Cardiac fibroblast (primary cell): ENCODE data around the gene PRRG1.

Source experiments
- DNase-seq, 2 donors: peaks; one replicate each; pipeline versions ENCODE4 v3.0.0 to v3.0.0-alpha.2; 2010; ENCODE audit warnings: low read depth in 2 of 2
- H3K4me3 ChIP-seq, 2 donors: replicated peaks in 1 of 2; 1 replicate in 1 of 2; 2 replicates in 1 of 2; pipeline ENCODE4 v1.5.1; 2011; ENCODE audit warnings: low read depth in 2 of 2, low read length in 2 of 2, mild to moderate bottlenecking in 2 of 2, moderate library complexity in 1 of 2
- CTCF ChIP-seq: IDR thresholded peaks from one replicate; pipeline ENCODE4 v1.5.1; 2011; ENCODE audit warnings: low read depth, mild to moderate bottlenecking, low read length, inconsistent platforms

Gene PRRG1

GRCh38 chrX:37331546-37331945, 17.6 kb upstream of the PRRG1 start:
- TF ChIP-seq CTCF, result no peak

GRCh38 chrX:37332055-37332454, 17.1 kb upstream of the PRRG1 start:
- DNase-seq, result no peak
- no peak for TF ChIP-seq CTCF
- no peak overlapping the region for H3K4me3 ChIP-seq

More at GRCh38 chrX:37331546-37331945, 17.6 kb upstream of the PRRG1 start:
- no peak for DNase-seq
- no peak overlapping the region for H3K4me3 ChIP-seq

GRCh38 chrX:37332987-37333658, 16.0 kb upstream of the PRRG1 start:
- DNase-seq, result no peak
- no peak overlapping the region for H3K4me3 ChIP-seq
- TF ChIP-seq CTCF, result no peak

- no peak for TF ChIP-seq CTCF
- no peak overlapping the region for H3K4me3 ChIP-seq
- peak; percentile 68 to 78 for DNase-seq
These were observed 1.7 kb upstream of the PRRG1 start for GRCh38 chrX:37347420-37347819.

GRCh38 chrX:37348231-37348970, 763 bp upstream of the PRRG1 start:
- H3K4me3 ChIP-seq, result peak overlapping the region; percentile 25 to 55
- DNase-seq, result peak; percentile 18 to 24
- no peak for TF ChIP-seq CTCF

GRCh38 chrX:37348971-37349220, 268 bp upstream of the PRRG1 start:
- no peak for TF ChIP-seq CTCF
- peak overlapping the region; percentile 25 to 55 for H3K4me3 ChIP-seq
- no peak for DNase-seq
